NT2/D1 (cell line): Measurements from ENCODE around the gene ANAPC7.

ENCODE experiments used
- SUZ12 ChIP-seq: IDR thresholded peaks from 2 replicates; pipeline ENCODE4 v1.6.1; 2011; ENCODE audit not compliant: insufficient read length, insufficient read depth; ENCODE audit errors: extremely low read depth
- YY1 ChIP-seq: IDR thresholded peaks from 2 replicates; pipeline ENCODE4 v1.6.1; 2011; ENCODE audit not compliant: insufficient read length, insufficient read depth
- ZNF274 ChIP-seq: IDR thresholded peaks from 2 replicates; pipeline ENCODE4 v1.6.1; 2011; ENCODE audit warnings: mild to moderate bottlenecking, low read depth, low read length

DNA sequence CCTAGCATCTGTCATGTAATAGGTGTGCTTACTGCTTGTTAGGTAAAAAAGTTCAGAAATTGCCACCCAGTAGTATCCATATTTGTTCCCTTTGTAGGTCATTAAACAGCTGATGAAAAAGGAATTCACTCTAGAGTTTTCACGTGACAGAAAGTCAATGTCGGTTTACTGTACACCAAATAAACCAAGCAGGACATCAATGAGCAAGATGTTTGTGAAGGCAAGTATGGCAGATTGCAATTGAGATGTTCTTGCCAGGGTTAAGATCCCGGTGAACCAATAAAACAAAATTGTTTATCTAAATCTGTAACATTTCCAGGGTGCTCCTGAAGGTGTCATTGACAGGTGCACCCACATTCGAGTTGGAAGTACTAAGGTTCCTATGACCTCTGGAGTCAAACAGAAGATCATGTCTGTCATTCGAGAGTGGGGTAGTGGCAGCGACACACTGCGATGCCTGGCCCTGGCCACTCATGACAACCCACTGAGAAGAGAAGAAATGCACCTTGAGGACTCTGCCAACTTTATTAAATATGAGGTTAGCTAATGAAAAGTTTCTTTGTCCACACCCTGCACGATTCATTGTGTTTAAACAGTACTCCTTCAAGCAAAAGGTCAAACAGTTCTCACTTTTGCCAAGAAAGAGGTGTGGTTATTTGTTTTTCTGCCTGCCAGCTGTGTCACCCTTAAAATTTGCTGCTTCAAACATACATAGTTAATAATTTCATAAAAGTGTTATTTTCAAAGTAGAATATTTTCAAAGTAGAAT is 64.1 kb downstream of the ANAPC7 start:
- TF ChIP-seq SUZ12 (no peak), ZNF274 (no peak), YY1 (no peak)
